WTC11 (cell line): Measurements from ENCODE around the gene C19orf53. TPM values are rescaled to one million over a fixed set of nuclear protein-coding genes. Genes with fewer than 3 reads are reported as not detected.

ENCODE experiments used
- ATAC-seq: fragments of 200-7000 bp; cut with Tn5 transposase; 2 replicates; pipeline ENCODE4 v1.10.0; 2021; ENCODE audit warnings: mild to moderate bottlenecking, moderate library complexity
- CTCF ChIA-PET: fragments of 300-600 bp; sonication (Branson Sonifier 250); formaldehyde crosslinking; loops from one replicate; lab custom pipeline; 2021; ENCODE audit warnings: antibody characterized with exemption; lab: Charles Lee
- POLR2A ChIA-PET: fragments of 350-600 bp; sonication (Branson Sonifier 250); formaldehyde crosslinking; loops from one replicate; lab custom pipeline; 2021; ENCODE audit warnings: antibody characterized with exemption; lab: Charles Lee
- DNase-seq: peaks from one replicate; pipeline ENCODE4 v3.0.0; 2021; ENCODE audit warnings: low spot score
- H3K27ac Mint-ChIP-seq: 2 replicates; pipeline ENCODE4 v1.8.0; 2021; ENCODE audit warnings: mixed read lengths
- H3K27me3 Mint-ChIP-seq: 2 replicates; pipeline ENCODE4 v1.8.0; 2021; ENCODE audit warnings: low read depth, mild to moderate bottlenecking, moderate library complexity, mixed read lengths
- H3K36me3 Mint-ChIP-seq: 2 replicates; pipeline ENCODE4 v1.8.0; 2021; ENCODE audit warnings: mixed read lengths
- H3K4me1 Mint-ChIP-seq: 2 replicates; pipeline ENCODE4 v1.8.0; 2022; ENCODE audit warnings: mixed read lengths
- H3K4me3 Mint-ChIP-seq: 2 replicates; pipeline ENCODE4 v1.8.0; 2021; ENCODE audit warnings: mild to moderate bottlenecking, moderate library complexity, mixed read lengths
- H3K9me3 Mint-ChIP-seq: 2 replicates; pipeline ENCODE4 v1.8.0; 2021; ENCODE audit warnings: mixed read lengths
- ATF1 ChIP-seq: sonication (generic); formaldehyde crosslinking; IDR thresholded peaks from 2 replicates; pipeline ENCODE4 v1.8.1; 2023; ENCODE audit warnings: mild to moderate bottlenecking, moderate library complexity, missing genetic modification reagents
- ATF6 ChIP-seq: sonication (generic); formaldehyde crosslinking; IDR thresholded peaks from 2 replicates; pipeline ENCODE4 v1.8.1; 2023; ENCODE audit warnings: mild to moderate bottlenecking, missing genetic modification reagents
- CBFB ChIP-seq: sonication (generic); formaldehyde crosslinking; IDR thresholded peaks from 2 replicates; pipeline ENCODE4 v1.8.1; 2022; ENCODE audit warnings: mild to moderate bottlenecking, low read depth, missing genetic modification reagents
- CREM ChIP-seq: sonication (generic); formaldehyde crosslinking; IDR thresholded peaks from 2 replicates; pipeline ENCODE4 v1.8.1; 2022; ENCODE audit warnings: mild to moderate bottlenecking, missing genetic modification reagents, moderate library complexity
- CTCF ChIP-seq: fragments of 200-600 bp; IDR thresholded peaks from 2 replicates; pipeline ENCODE4 v1.8.0; 2022; ENCODE audit warnings: antibody characterized with exemption
- EMX1 ChIP-seq: fragments of 250-450 bp; sonication (Bioruptor Pico); IDR thresholded peaks from 2 replicates; pipeline ENCODE4 v1.8.0; 2021; ENCODE audit warnings: mild to moderate bottlenecking
- FOXJ3 ChIP-seq: sonication (generic); formaldehyde crosslinking; IDR thresholded peaks from 2 replicates; pipeline ENCODE4 v1.9.0; 2021; ENCODE audit warnings: missing genetic modification reagents, mild to moderate bottlenecking, borderline replicate concordance
- FOXK1 ChIP-seq: sonication (generic); formaldehyde crosslinking; IDR thresholded peaks from 2 replicates; pipeline ENCODE4 v1.8.0; 2022; ENCODE audit warnings: mild to moderate bottlenecking, moderate library complexity, missing genetic modification reagents
- GABPB1 ChIP-seq: sonication (generic); formaldehyde crosslinking; IDR thresholded peaks from 2 replicates; pipeline ENCODE4 v1.8.1; 2023; ENCODE audit warnings: mild to moderate bottlenecking, missing genetic modification reagents
- HMGXB4 ChIP-seq: sonication (generic); formaldehyde crosslinking; IDR thresholded peaks from 2 replicates; pipeline ENCODE4 v1.8.1; 2023; ENCODE audit warnings: mild to moderate bottlenecking, moderate library complexity, missing genetic modification reagents
- IRF2 ChIP-seq: sonication (generic); formaldehyde crosslinking; IDR thresholded peaks from 2 replicates; pipeline ENCODE4 v1.8.0; 2022; ENCODE audit warnings: low read depth, missing genetic modification reagents, borderline replicate concordance
- MAX ChIP-seq: sonication (generic); formaldehyde crosslinking; IDR thresholded peaks from 2 replicates; pipeline ENCODE4 v1.8.0; 2022; ENCODE audit warnings: mild to moderate bottlenecking, missing genetic modification reagents
- NFYB ChIP-seq: sonication (generic); formaldehyde crosslinking; conservative IDR thresholded peaks from 2 replicates; pipeline ENCODE4 v1.8.0; 2022; ENCODE audit warnings: low read depth, missing genetic modification reagents
- NR1H2 ChIP-seq: sonication (generic); formaldehyde crosslinking; IDR thresholded peaks from 2 replicates; pipeline ENCODE4 v1.9.0; 2021; ENCODE audit warnings: mild to moderate bottlenecking, moderate library complexity, missing genetic modification reagents
- OVOL2 ChIP-seq: fragments of 250-450 bp; sonication (Bioruptor Pico); IDR thresholded peaks from 2 replicates; pipeline ENCODE4 v1.9.0; 2021; ENCODE audit warnings: mild to moderate bottlenecking, borderline replicate concordance
- PRRX2 ChIP-seq: fragments of 250-450 bp; sonication (Bioruptor Pico); IDR thresholded peaks from 2 replicates; pipeline ENCODE4 v1.8.0; 2021; ENCODE audit warnings: mild to moderate bottlenecking
- RELA ChIP-seq: sonication (generic); formaldehyde crosslinking; IDR thresholded peaks from 2 replicates; pipeline ENCODE4 v1.8.1; 2022; ENCODE audit warnings: missing genetic modification reagents, mild to moderate bottlenecking, borderline replicate concordance
- RORB ChIP-seq: fragments of 250-450 bp; sonication (Bioruptor Pico); IDR thresholded peaks from 2 replicates; pipeline ENCODE4 v1.9.0; 2021; ENCODE audit warnings: mild to moderate bottlenecking
- SMAD3 ChIP-seq: sonication (generic); formaldehyde crosslinking; IDR thresholded peaks from 2 replicates; pipeline ENCODE4 v1.8.0; 2022; ENCODE audit warnings: missing genetic modification reagents, mild to moderate bottlenecking, borderline replicate concordance
- SOX15 ChIP-seq: fragments of 250-450 bp; sonication (Bioruptor Pico); IDR thresholded peaks from 2 replicates; pipeline ENCODE4 v1.9.0; 2021; ENCODE audit warnings: mild to moderate bottlenecking
- SP1 ChIP-seq: sonication (generic); formaldehyde crosslinking; conservative IDR thresholded peaks from 2 replicates; pipeline ENCODE4 v1.8.1; 2022; ENCODE audit warnings: missing genetic modification reagents
- STAT6 ChIP-seq: sonication (generic); formaldehyde crosslinking; conservative IDR thresholded peaks from 2 replicates; pipeline ENCODE4 v1.8.1; 2023; ENCODE audit warnings: mild to moderate bottlenecking, low read depth, missing genetic modification reagents, moderate library complexity
- TCF7 ChIP-seq: sonication (generic); formaldehyde crosslinking; IDR thresholded peaks from 2 replicates; pipeline ENCODE4 v1.8.0; 2022; ENCODE audit warnings: mild to moderate bottlenecking, low read depth, missing genetic modification reagents, moderate library complexity
- TEAD4 ChIP-seq: sonication (generic); formaldehyde crosslinking; IDR thresholded peaks from 2 replicates; pipeline ENCODE4 v1.8.0; 2022; ENCODE audit warnings: mild to moderate bottlenecking, missing genetic modification reagents
- TP53 ChIP-seq: sonication (generic); formaldehyde crosslinking; IDR thresholded peaks from 2 replicates; pipeline ENCODE4 v1.8.1; 2023; ENCODE audit warnings: mild to moderate bottlenecking, missing genetic modification reagents
- ZBTB43 ChIP-seq: sonication (generic); formaldehyde crosslinking; IDR thresholded peaks from 2 replicates; pipeline ENCODE4 v1.8.1; 2023; ENCODE audit warnings: mild to moderate bottlenecking, missing genetic modification reagents
- ZNF121 ChIP-seq: sonication (generic); formaldehyde crosslinking; IDR thresholded peaks from 2 replicates; pipeline ENCODE4 v1.8.0; 2023; ENCODE audit warnings: missing genetic modification reagents
- ZNF219 ChIP-seq: sonication (generic); formaldehyde crosslinking; IDR thresholded peaks from 2 replicates; pipeline ENCODE4 v1.8.0; 2023; ENCODE audit warnings: missing genetic modification reagents, mild to moderate bottlenecking, borderline replicate concordance
- ZNF263 ChIP-seq: sonication (generic); formaldehyde crosslinking; IDR thresholded peaks from 2 replicates; pipeline ENCODE4 v1.8.1; 2022; ENCODE audit warnings: low read depth, mild to moderate bottlenecking, moderate library complexity, missing genetic modification reagents
- total RNA-seq: library from RNA; stranded (reverse); gene quantifications from 3 replicates; pipeline ENCODE4 v1.2.3, GENCODE V29; 2021

C19orf53 gene
- total RNA-seq, 1 experiment from 2014 or later: 102 TPM

GRCh38 chr19:13804830-13805683 lies 30.8 kb downstream of the C19orf53 start:
- Mint-ChIP-seq H3K27ac (peak overlapping the region; percentile 27; the same call in 1 of the 2 replicates), H3K9me3 (no peaks in the 10 kb centered on the region), H3K4me3 (no peak overlapping the region), H3K4me1 (peaks cover 6% of the 10 kb centered on the region; the same call in 1 of the 2 replicates), H3K27me3 (no peaks in the 10 kb centered on the region), H3K36me3 (peaks cover 23% of the 10 kb centered on the region)
- ChIA-PET CTCF (interaction anchor here (0.6 to 3.7 kb wide), 22 partner anchors 9 to 557 kb away, joined by 3 to 80 read pairs (median 6); partner anchors contain the start of genes MRI1 and ZSWIM4), POLR2A (interaction anchor here (0.5 to 1.8 kb wide), 6 partner anchors 9 to 73 kb away, joined by 3 to 12 read pairs (median 8); partner anchors contain the start of gene ZSWIM4)
- DNase-seq (peak; percentile 79), ATAC-seq (peak; percentile 98)
- TF ChIP-seq FOXJ3 (CRISPR knock-in tag): no peak
- TF ChIP-seq FOXK1 (CRISPR knock-in tag): 0 out of 2 replicates have a peak, but pooled peaks have one; percentile 39
- 0 out of 2 replicates have a peak, but pooled peaks have one; percentile 39 for TF ChIP-seq ZNF121 (CRISPR knock-in tag)
- TF ChIP-seq MAX (CRISPR knock-in tag): peak; percentile 86
- TF ChIP-seq SOX15 (CRISPR knock-in tag): no peak
- no peak for TF ChIP-seq ZNF219 (CRISPR knock-in tag)
- peak; percentile 52 for TF ChIP-seq HMGXB4 (CRISPR knock-in tag)
- no peak for TF ChIP-seq CBFB (CRISPR knock-in tag)
- TF ChIP-seq ZBTB43: no peak
- no peak for TF ChIP-seq EMX1 (CRISPR knock-in tag)
- no peak for TF ChIP-seq NFYB (CRISPR knock-in tag)
- no peak for TF ChIP-seq TCF7
- no peak for TF ChIP-seq IRF2
- no peak for TF ChIP-seq RORB (CRISPR knock-in tag)
- no peak for TF ChIP-seq RELA (CRISPR knock-in tag)
- TF ChIP-seq ATF6 (CRISPR knock-in tag): no peak
- no peak for TF ChIP-seq TEAD4 (CRISPR knock-in tag)
- TF ChIP-seq NR1H2 (CRISPR knock-in tag): no peak
- no peak for TF ChIP-seq ZNF263 (CRISPR knock-in tag)
- TF ChIP-seq CTCF: peak; percentile 39; the same call in 1 of the 2 replicates
- no peak for TF ChIP-seq PRRX2 (CRISPR knock-in tag)
- TF ChIP-seq ATF1 (CRISPR knock-in tag): no peak
- TF ChIP-seq TP53 (CRISPR knock-in tag): no peak
- TF ChIP-seq SMAD3 (CRISPR knock-in tag): no peak; the same call in 1 of the 2 replicates
- no peak for TF ChIP-seq GABPB1 (CRISPR knock-in tag)
- no peak for TF ChIP-seq CREM (CRISPR knock-in tag)
- peak; percentile 47; the same call in 1 of the 2 replicates for TF ChIP-seq SP1 (CRISPR knock-in tag)
- peak; percentile 76; the same call in 1 of the 2 replicates for TF ChIP-seq STAT6
- no peak for TF ChIP-seq OVOL2 (CRISPR knock-in tag)
